ENCODE measurements around the gene RBM33.
A peak's percentile ranks its signal among the peaks of the same experiment; 100 is the strongest.

Gene RBM33

DNA sequence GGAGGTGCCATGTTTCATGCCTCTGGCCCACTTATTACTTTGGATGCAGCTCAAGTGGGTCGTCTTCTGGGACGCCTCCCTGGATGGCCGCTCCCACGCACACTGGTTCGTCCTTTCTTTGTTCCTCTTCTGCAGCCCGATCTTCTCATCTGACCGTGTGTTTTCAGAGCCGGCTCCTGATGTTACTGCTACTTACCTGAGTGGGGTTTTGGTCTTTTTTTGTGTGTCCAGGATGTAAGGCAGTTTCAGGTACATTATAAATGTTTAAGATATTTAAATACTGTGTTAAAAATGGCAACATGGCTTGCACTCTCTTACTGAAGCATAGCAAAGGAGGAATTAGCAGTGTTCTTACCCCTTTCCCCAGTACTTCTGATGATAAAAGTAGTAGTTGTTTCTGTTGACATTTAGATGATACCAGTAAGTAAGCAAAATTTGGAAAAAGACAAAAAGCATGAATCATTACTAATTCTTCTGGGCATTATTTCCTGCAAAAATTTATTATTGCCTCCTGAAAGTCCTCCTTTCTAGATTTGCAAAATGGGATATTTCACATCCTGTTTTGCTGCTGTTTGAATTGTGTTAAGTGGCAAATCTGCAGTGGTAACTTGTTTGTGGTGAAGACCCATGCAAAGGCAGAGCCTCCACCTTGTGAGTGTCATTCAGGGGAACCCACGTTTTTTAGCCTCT, 108.4 kb downstream of the RBM33 start:
- no peak for DNase-seq

DNA sequence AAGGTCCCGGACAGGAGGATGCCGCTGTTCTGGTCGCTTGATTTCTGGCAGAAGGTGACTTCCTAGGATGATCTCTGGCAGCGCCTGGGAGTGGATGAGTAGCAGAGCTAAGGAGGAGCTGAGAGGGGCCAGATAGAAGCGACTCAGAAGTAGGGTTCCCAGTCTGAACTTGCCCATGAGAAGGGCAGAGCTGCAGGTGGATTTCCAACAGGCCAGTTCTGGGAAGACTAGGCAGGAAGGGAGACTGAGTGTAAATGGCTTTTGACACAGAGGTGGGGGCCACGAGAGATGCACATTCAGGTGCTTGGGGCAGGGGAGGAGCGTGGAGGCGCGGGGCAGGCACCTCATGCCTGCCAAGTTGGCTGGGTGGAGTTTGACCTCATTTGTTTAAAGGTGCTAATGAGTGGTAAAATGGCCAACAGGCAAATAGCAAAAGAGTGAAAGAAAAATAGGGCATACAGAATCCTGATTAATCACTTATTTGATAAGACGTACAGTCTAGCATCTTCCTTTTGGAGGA, 109.0 kb downstream of the RBM33 start:
- no peak for DNase-seq

DNA sequence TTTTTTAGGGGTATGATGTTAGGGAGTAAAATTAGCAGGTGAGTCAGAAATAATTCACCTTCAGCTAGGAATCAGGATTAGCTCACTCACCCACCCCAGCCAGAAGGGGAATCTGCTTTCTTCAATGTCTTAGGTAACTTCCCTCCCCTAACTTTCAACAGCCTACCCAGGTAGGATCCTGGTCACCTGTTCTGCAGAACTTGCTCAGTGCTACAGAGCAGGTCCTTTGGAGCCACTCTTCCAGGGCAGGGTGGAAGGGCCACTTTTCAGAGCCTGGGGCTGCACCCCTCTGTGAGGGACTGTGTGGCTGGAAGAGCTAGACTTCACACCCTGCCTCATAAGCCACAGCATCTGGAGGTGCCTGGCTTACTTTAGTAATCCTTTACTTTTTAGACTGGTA, 109.7 kb downstream of the RBM33 start:
- DNase-seq, result no peak

DNA sequence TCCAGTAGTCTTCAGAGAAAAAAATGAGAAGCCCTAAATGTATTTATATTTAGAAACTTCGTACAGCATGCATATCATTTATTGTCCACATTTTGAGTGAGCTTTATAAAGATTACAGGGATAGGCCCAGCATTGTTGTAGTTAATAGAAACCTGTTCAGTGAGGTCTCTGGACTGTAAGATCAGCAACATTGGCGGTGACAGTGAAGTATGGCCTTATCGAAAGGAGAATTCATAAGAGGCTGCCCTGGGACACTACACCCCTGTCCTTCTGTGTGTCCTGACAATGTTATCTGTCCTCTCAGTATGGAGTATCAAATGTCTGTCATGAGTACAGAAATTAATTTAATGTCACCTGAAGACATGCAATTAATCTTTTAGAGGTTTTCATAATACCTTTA, 110.6 kb downstream of the RBM33 start:
- no peak for DNase-seq

DNA sequence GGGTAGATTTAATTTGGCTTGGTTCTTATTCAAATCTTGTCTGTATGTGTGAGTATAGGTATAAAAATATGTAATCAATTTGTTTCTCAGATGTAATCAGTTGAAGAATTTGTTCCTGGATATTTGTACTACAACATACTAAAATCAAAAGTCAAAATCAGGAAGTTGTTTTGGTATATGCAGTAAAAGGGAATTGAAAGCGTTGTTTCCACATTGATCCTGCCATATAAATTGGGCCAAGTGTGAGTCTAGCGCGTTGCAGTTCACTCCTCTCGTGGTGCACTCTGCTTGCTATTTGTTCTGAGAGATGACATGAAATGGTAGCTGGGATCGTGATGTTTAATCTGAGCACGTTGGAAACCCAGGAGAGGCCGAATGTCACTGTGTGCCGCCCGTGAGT, 111.9 kb downstream of the RBM33 start:
- no peak for DNase-seq

DNA sequence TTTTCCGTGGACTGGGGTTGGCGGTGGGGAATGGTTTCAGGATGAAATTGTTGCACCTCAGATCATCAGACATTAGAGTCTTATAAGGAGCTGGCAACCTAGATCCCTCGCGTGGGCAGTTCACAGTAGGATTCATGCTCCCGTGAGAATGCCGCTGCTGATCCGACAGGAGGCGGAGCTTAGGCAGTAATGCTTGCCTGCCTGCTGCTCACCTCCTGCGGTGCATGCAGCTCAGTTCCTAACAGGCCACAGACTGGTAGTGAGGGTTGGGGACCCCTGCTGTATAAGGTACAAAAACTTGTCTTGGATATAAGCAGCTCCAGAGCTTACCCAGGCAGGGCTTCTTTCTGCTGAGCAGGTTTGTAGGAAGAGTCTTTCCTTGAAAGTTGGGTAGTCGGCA, 113.9 kb downstream of the RBM33 start:
- no peak for DNase-seq

DNA sequence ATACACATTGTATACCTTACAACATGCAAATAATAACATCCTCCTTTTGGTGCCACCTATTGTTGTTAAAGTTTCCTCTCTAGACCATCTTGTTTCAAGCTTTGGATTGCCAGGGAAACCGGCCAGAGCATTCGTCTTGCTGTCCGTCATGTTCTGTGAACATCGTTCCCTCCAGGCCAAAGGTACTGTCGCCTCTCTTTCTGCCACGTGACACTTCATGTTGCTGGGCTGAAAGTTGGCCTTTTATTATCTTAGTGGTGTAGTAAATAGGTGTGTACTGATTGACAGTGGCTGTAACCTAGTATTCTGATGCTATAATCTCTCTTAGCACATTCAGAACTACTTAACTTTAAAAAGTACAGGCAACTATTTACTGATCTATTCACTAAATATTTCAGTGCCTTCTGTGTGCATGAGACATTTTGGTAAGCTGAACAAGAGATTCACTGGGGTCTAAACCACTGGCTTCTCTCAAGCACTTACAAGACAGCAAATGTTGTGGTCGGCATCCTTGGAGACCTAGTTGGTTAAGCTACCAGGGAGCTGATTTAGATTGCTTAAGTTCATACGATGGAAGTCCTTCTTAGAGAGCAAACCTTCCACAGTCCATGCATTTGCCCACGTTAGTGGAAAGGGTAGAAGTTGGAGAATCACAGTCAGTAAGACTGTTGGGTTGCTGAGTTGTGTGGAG, 115.4 kb downstream of the RBM33 start:
- DNase-seq, result no peak

DNA sequence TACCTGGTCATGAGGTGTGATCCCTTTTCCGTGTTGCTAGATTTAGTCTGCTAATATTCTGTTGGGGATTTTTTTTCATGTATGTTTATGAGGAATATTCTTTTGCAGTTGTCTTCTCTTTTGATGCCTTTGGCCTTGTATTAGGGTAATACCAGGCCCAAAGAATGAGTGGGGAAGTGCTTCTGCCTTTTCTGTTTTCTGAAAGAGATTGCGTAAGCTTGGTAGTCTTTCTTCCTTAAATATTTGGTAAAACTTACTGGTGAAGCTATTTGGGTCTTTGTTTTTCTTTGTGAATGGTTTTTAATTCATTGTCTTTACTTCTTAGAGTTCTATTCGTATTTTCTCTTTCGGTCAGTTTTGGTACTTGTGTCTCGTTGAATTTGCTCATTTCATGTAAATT, 116.7 kb downstream of the RBM33 start:
- no peak for DNase-seq

DNA sequence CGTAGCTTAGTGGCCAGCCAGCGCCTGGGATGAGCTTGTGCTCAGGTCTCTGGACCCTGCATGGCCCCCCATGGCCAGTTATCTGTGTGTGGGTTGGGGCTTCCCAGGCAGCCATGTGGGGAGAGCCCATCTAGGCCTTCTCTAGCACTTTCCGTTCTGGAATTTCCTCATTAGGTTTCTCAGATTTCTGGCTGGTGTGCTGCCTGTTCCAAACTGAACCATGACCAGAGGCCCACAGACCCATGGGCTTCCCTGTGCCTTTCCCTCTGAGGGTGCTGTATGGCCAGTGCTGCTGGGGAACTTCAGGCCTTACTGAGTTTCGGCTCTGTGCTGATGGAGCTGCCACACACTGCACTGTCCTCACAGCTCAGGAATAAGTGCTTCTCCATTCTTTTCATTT, 117.6 kb downstream of the RBM33 start:
- no peak for DNase-seq

DNA sequence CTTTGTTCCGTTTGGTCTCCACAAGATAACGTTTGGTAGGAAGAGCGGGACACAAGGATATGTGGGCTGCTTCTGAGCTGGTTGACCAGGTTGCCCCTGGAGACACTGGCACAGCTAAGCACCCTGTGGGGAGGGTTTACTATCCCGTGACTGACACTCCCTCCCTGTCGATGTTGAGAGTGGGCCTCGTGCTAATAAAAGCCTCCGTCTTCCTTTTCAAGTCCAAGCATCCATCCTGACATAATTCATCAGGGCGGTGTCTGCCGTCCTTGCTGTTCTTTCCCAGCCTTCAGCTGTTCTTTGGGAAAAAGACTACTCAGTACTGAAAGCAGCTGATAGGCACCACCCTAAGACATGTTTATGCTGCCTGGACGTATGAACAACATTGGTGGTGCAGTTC, 118.2 kb downstream of the RBM33 start:
- DNase-seq, result no peak

DNA sequence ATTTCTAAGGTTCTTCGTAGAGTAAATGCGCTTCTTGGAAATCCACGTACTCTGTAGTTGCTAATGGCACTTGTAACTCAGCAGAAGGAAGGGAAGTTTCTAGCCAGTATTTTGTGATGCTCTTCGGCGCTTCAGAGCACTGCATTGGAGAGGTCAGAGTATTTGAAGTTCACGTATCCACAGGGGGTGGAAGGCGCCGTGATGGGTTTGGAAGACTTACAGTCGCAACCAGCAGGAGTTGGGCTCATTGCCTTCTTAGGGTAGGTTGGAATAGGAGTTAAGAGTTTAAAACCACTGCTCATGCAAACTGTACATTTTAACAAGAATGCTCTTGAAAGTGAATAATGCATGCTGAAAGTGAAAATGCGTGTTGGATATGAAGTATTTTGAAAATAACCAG, 118.7 kb downstream of the RBM33 start:
- no peak for DNase-seq

DNA sequence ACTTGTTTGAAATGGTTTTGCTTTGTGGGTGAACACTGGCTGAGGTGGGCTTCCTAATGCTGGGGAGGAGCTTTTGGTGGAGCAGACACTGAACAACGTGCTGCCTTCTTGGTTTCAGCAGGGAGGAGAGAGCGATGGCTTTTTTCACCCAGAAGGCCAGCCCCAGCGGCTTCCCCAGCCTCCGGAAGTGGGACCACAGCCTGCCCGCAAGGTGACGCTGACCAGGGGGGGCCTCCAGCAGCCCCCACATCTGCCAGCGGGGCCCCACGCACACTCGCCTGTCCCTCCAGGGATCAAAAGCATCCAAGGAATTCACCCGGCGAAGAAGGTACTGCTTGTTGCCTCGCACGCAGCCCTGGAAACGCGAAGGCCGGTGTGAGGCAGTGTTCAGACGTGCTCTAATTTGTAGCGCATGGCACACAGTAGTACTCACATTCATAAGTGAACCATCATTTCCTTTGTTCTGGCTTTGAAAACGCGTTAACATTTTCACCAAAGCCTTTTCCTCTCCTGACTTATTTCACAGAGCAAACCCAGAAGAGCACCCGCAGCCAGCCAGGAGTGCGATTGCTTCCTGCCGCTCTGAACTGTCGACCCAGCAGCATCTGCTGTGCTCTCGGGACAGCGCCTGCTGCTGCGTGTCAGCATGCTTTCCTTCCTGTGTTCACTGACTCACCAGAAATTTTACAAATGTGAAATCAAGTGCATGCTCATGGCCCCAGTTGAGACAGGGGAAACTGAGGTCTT, 119.4 kb downstream of the RBM33 start:
- peak; percentile 39 for DNase-seq

DNA sequence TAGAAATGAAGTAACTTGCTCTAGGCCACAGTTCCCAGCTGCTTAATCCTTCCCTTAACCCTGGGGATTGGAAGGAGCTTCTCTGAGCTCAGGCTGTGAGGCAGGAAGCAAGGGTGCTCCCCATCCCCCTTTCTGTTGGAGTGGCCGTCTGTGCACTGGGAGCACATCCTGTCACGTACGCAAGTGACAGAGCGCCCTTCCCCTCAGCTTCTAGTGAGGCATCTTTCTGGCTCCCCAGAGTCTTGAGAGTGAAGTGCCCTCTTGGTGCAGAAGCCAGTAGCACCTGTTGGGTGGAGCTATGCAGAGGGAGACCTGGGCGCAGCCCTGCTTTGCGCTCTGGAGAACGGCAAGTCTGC, 120.0 kb downstream of the RBM33 start:
- DNase-seq, result peak; percentile 16

DNA sequence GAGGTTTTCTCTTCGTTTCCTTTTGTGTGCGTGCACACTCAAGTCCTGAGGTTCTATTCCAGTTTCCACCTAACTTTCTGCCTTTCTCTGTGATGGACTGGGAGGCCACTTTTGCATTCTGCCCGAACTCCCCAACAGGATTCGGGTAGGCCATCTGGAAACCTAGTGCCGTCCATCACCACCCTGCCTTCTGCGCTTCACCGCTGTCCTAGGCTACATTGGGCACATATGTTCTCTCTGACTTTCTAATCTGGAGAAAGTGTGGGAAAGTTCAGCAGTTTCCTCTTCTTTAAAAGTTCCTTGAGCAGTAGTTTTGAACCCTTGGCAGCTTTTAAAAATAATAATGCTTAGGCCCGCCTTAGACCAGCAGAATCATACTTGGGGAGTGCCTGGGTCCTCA, 121.0 kb downstream of the RBM33 start:
- DNase-seq, result no peak

DNA sequence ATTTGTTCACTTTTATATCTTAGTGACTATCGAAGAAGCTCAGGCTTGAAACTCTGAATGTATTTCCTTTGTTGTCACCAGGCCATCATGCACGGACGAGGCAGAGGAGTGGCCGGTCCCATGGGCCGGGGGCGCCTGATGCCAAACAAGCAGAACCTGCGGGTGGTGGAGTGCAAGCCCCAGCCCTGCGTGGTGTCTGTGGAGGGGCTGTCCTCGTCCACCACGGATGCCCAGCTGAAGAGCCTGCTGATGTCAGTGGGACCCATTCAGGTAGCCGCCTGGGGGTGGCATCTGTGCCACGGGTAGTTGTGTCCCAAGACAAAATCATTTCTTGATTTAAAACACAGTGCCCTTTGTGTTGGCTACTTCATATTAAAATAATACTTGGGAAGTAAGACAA, 121.9 kb downstream of the RBM33 start:
- DNase-seq, result no peak

DNA sequence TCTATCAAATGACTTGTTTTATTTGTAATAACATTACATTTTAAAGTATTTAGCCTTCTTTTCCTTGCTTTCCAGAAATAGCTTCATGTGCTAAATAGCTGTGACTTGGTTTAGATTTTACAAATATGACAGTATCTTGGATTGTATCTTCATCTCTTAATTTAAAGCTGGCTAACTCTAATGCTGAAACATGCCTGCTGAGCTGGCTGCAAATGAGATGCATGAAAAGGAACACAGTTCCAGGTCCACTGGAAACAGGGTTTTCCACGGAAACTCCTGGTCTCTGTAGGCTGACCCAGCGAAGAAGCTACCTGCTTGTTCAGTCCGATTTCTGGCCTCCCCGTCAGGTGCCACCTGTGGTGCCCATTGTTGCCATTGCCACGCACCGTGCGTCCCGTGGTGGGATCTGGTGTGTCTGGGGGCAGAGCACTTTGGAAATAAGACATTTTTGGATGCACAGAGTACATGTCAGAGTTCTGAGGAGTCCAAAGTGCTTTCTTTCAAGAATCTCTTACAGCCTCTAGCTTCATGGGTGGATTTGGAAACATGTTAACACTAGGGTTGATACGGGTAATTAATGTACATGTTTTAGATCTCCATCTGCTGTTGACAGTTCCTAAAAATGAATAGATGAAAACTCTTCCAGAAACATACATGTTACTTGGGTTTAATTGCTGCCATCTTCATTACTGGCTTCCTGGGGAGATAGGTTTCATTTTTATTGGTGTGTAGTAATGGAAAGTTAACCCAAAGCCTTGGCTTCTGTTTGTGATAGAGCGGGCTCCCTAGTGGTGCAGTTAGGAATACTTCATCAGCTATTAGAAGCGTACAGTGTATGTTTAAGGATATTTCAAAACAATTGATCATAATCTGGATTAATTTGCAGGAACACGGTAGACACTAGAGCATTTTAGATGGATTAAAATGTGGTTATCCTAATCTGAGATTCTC, 122.8 kb downstream of the RBM33 start:
- DNase-seq, result no peak

DNA sequence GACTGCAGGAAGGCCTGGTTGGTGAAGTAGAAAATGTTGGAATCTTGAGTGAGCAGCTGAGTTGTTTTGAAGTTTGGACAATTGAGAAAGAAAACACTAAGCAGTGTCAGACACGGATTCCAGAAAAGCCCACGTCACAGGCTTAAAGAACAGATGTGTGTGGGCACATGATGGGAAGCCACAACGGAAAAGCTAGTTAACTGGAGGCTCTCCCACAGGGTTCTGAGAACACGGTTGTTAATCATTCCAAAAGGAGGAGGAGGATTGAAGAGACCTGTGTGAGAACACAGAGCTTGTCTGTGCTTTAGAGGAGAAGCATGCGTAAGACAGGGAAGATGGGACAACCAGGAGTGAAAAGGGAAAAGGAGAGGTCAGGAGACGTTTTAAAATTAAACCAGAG, 125.2 kb downstream of the RBM33 start:
- no peak for DNase-seq

DNA sequence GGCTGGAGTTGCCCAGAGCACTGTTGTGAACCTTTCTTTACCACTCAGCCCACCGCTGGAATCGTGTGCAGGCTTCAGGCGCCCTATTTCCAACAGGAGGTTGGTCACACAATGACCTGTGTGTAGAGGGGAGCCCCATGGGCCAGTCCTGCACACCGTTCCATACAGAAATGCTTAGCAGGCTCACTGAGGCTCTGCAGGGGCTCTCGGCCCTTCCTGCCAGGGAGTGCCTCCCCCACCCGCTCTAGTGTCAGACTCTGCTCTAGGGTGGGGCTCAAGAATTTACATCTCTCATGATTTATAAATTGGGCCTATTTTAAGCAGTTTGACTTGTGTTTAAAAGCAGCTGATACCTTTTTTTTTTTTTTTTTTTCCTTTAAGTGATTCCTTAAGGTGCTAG, 125.8 kb downstream of the RBM33 start:
- no peak for DNase-seq

DNA sequence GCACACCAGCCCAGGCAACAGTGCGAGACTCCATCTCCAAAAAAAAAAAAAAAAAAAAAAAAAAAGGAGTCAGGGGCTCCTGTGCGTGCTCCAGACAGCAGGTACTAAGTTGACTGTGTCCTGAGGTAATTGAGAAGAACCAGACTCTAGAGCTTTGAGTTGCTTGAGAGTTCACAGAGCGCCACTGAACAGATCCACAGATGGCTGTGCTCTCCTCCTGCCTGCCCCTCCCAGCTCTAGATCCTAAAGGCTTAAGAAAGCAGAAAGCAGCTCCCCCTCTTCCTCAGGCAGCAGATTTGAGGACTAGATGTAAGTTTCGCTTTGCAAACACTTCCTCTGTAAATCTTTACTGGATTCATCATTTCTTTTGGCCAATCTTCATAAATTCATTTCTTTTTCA, 129.1 kb downstream of the RBM33 start:
- DNase-seq, result no peak

DNA sequence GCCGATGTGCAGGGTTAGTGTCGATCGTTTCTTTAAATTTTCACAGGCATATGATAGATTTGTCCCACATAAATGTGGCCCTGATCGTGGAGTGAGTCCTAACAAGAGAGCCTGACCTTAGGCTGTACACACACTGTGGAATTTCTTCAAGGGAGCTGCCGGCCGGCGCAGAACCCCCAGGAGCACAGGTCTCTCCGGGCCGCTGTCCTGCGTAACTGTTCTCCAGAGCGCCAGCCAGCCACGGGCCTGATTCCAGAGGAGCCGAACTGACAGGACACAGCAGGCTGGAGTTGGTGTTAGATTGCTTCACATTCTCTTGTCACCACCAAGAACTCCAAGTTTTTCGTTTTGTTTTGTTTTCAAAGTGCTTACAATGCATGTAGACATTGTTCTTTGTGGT, 130.5 kb downstream of the RBM33 start:
- no peak for DNase-seq

DNA sequence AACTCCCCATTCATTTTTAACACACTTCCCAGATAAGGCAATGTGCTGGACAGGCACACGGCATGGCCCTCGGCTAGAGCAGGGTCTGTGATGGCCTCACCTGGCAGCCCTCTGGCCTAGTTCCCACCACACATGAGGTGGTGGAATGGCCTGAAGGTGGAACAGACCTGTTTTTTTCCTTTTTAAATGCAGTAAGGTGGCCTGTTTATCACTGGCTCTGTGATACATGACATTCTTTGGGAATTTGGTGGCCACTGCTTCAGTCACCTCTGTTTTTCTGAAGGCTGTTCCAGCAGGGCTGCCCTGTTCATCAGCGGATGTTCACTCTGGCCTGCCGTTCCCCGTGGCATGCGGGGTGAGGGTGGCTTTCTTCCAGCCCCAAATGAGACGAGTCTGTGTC, 131.2 kb downstream of the RBM33 start:
- DNase-seq, result no peak

DNA sequence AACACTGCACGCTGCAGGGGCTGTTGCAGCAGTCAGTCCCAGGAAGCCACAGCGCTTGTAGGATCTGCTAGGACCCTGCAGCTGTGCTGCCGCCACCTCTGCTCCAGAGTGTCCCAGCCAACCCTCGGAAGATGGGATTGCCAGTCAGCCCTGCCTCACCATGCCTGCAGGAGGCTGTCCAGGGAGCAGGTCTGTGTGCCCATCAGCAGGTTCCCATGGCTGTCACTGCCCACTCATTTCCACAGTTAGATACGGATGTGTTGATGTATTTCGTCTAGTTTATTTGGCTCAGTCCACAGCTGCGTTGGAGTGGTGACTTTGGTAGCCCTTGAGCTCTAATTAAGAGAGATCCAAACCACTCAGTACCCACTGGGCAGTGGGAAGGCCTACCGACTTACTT, 132.1 kb downstream of the RBM33 start:
- DNase-seq, result no peak

DNA sequence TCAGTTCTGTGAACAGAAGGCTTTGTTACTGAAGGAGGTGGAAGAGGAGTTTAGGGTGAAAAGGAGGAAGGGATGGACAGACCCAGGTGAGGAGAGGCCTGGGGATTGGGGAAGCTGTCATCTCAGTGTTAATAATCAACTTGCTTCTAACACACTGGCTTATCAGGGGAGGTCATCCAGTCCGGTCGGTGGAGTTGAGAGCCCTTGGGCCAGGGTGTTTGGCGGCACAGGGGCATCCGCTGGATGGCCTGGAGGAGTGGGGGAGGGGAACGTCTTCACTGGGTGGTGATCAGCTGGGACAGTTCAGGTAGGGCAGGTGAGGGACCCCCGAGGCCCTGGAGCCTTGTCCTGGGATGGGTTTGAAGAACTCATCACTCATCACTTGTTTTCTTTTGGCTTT, 133.9 kb downstream of the RBM33 start:
- DNase-seq, result no peak
